Measurements from ENCODE around the gene UCK1.

DNA sequence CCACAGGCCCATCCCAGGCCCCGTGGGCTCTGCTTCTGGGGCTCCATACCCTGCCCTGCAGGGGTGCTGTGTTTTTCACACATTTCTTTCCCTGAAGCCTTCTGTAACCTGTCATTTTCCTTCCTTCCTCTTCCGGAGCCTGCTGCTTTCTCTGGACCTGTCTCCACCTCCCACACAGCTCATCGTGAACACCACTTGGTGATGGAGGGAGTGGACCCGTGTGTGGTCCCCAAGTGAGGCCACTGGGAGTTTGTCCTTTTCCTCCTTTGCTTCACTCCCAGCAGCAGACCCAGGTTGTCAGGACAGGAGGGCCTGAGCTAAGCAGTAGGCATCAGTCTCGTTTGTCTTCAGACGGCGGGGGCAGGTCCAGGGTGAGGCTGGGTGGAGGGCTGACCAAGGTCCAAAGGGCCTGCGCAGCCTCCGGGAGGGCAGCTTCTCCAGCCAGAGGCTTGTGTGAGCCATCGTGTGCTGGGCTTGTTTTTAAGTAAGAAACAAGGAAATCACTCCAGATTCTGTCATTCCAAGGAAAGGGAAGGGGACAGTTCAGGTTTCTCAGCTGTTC, 34.1 kb downstream of the UCK1 start:
- TF ChIP-seq NFE2L2 (IDR thresholded peaks at IDR 0.05; ENCODE audit: low read length) (no peak), CBFB (CRISPR knock-in tag; IDR thresholded peaks at IDR 0.05) (no peak), SAFB2 (CRISPR knock-in tag; IDR thresholded peaks at IDR 0.05; ENCODE audit: borderline replicate concordance, low read depth) (no peak), MLLT10 (CRISPR knock-in tag; IDR thresholded peaks at IDR 0.05) (no peak), KDM5B (CRISPR knock-in tag; IDR thresholded peaks at IDR 0.05; ENCODE audit: borderline replicate concordance) (no peak), FOXM1 (CRISPR knock-in tag; IDR thresholded peaks at IDR 0.05) (no peak)
- TF ChIP-seq, protein P1, sequence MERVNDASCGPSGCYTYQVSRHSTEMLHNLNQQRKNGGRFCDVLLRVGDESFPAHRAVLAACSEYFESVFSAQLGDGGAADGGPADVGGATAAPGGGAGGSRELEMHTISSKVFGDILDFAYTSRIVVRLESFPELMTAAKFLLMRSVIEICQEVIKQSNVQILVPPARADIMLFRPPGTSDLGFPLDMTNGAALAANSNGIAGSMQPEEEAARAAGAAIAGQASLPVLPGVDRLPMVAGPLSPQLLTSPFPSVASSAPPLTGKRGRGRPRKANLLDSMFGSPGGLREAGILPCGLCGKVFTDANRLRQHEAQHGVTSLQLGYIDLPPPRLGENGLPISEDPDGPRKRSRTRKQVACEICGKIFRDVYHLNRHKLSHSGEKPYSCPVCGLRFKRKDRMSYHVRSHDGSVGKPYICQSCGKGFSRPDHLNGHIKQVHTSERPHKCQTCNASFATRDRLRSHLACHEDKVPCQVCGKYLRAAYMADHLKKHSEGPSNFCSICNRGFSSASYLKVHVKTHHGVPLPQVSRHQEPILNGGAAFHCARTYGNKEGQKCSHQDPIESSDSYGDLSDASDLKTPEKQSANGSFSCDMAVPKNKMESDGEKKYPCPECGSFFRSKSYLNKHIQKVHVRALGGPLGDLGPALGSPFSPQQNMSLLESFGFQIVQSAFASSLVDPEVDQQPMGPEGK (CRISPR knock-in tag; IDR thresholded peaks at IDR 0.05): no peak

All from HepG2 (cell line).